HG02759 (cell line): ENCODE measurements around the gene FOXRED2.
"Not testable (repeated sequence)": the region's sequence is repeated elsewhere in the genome, so short reads cannot be mapped to it uniquely, and the experiment has no call there.

Source experiments
- ATAC-seq: cut with Tn5 transposase; IDR thresholded peaks from one replicate; pipeline ENCODE4 v1.9.1; 2021; ENCODE audit warnings: mild to moderate bottlenecking, moderate library complexity; ENCODE audit not compliant: unreplicated experiment

FOXRED2 gene

GRCh38 chr22:36519906-36520305, 13.1 kb upstream of the FOXRED2 start:
- not testable (repeated sequence) for ATAC-seq

- ATAC-seq: no peak
These were observed 7.9 kb upstream of the FOXRED2 start for GRCh38 chr22:36514766-36515165.

- no peak for ATAC-seq
These were observed 6.2 kb upstream of the FOXRED2 start for GRCh38 chr22:36512991-36513390.

GRCh38 chr22:36512333-36512732, 5.5 kb upstream of the FOXRED2 start:
- ATAC-seq: no peak

GRCh38 chr22:36510966-36511881, 4.4 kb upstream of the FOXRED2 start:
- ATAC-seq: no peak

GRCh38 chr22:36510384-36510783, 3.5 kb upstream of the FOXRED2 start:
- ATAC-seq: no peak

- ATAC-seq: no peak
These were observed 724 bp upstream of the FOXRED2 start for GRCh38 chr22:36507518-36508010.

- no peak for ATAC-seq
These were observed 723 bp downstream of the FOXRED2 start for GRCh38 chr22:36505998-36506635.

- no peak for ATAC-seq
These were observed 8.8 kb downstream of the FOXRED2 start for GRCh38 chr22:36497910-36498665.

GRCh38 chr22:36493690-36494110, 13.1 kb downstream of the FOXRED2 start:
- peak; percentile 55 for ATAC-seq

GRCh38 chr22:36492109-36492508, 14.7 kb downstream of the FOXRED2 start:
- no peak for ATAC-seq

- no peak for ATAC-seq
These were observed 15.7 kb downstream of the FOXRED2 start for GRCh38 chr22:36491155-36491554.

- ATAC-seq: no peak
These were observed 20.0 kb downstream of the FOXRED2 start for GRCh38 chr22:36486619-36487384.

GRCh38 chr22:36481393-36482168, 25.3 kb downstream of the FOXRED2 start, which contains the start of gene TXN2:
TXN2 (minus strand) TSS chr22:36481640; CDS start chr22:36480837, 803 bp downstream.
- peak; percentile 87 for ATAC-seq

- no peak for ATAC-seq
These were observed 25.9 kb downstream of the FOXRED2 start for GRCh38 chr22:36480941-36481392.

GRCh38 chr22:36478966-36479365, 27.9 kb downstream of the FOXRED2 start:
- ATAC-seq: no peak

GRCh38 chr22:36475341-36475740, 31.5 kb downstream of the FOXRED2 start:
- no peak for ATAC-seq

GRCh38 chr22:36472689-36473088, 34.2 kb downstream of the FOXRED2 start:
- no peak for ATAC-seq

- no peak for ATAC-seq
These were observed 35.5 kb downstream of the FOXRED2 start for GRCh38 chr22:36471341-36471821.
